DOHH2 (cell line): ENCODE data around the gene CHMP5.

Source experiments
- H3F3A ChIP-seq: fragments of 200-600 bp; sonication (generic), shearing (Covaris generic); 2 replicates; pipeline ENCODE4 v1.6.0; 2016; ENCODE audit warnings: antibody characterized with exemption, mild to moderate bottlenecking; ENCODE audit not compliant: control insufficient read depth, insufficient read depth
- H3K27ac ChIP-seq: fragments of 200-600 bp; sonication (generic); 2 replicates; pipeline ENCODE4 v1.5.1; 2014; ENCODE audit warnings: low read depth, mild to moderate bottlenecking, low read length, moderate library complexity
- H3K27me3 ChIP-seq: fragments of 200-600 bp; sonication (generic); 2 replicates; pipeline ENCODE4 v1.6.1; 2014; ENCODE audit warnings: mild to moderate bottlenecking, low read length, mixed read lengths; ENCODE audit not compliant: control insufficient read depth
- H3K36me3 ChIP-seq: fragments of 200-600 bp; sonication (generic); 2 replicates; pipeline ENCODE4 v1.6.1; 2014; ENCODE audit warnings: mild to moderate bottlenecking, low read length, moderate library complexity, mixed read lengths; ENCODE audit not compliant: control insufficient read depth
- H3K4me1 ChIP-seq: fragments of 200-600 bp; sonication (generic); 2 replicates; pipeline ENCODE4 v1.6.1; 2014; ENCODE audit warnings: mild to moderate bottlenecking, low read length, mixed read lengths; ENCODE audit not compliant: control insufficient read depth
- H3K4me2 ChIP-seq: fragments of 200-600 bp; sonication (generic); 2 replicates; pipeline ENCODE4 v1.6.0; 2014; ENCODE audit warnings: mild to moderate bottlenecking, low read length, moderate library complexity
- H3K4me3 ChIP-seq: fragments of 200-600 bp; sonication (generic); 2 replicates; pipeline ENCODE4 v1.5.1; 2014; ENCODE audit warnings: mild to moderate bottlenecking, low read length, mixed read lengths
- H3K79me2 ChIP-seq: fragments of 200-600 bp; sonication (generic); 2 replicates; pipeline ENCODE4 v1.6.1; 2014; ENCODE audit warnings: mild to moderate bottlenecking, low read length, mixed read lengths; ENCODE audit not compliant: control insufficient read depth
- H3K9me2 ChIP-seq: fragments of 200-600 bp; sonication (generic); replicated peaks from 2 replicates; pipeline ENCODE4 v1.6.1; 2014; ENCODE audit warnings: mild to moderate bottlenecking, low read length, mixed read lengths; ENCODE audit not compliant: control insufficient read depth
- H3K9me3 ChIP-seq: fragments of 200-600 bp; sonication (generic); 2 replicates; pipeline ENCODE4 v1.6.1; 2014; ENCODE audit warnings: antibody characterized with exemption, low read length, mixed read lengths; ENCODE audit not compliant: control insufficient read depth, insufficient read depth
- H4K20me1 ChIP-seq: fragments of 200-600 bp; sonication (generic); 2 replicates; pipeline ENCODE4 v1.6.0; 2014; ENCODE audit warnings: low read depth, mild to moderate bottlenecking, antibody characterized with exemption, low read length, moderate library complexity; ENCODE audit not compliant: control insufficient read depth, insufficient read depth
- EZH2phosphoT487 ChIP-seq: fragments of 200-600 bp; sonication (generic); IDR thresholded peaks from 2 replicates; pipeline ENCODE4 v1.6.1; 2017; ENCODE audit warnings: borderline replicate concordance, mild to moderate bottlenecking, antibody characterized with exemption, low read length, moderate library complexity, mixed read lengths
- TF ChIP-seq, protein P1 (sequence below): fragments of 200-600 bp; sonication (generic); IDR thresholded peaks from one replicate; pipeline ENCODE4 v1.5.1; 2014; ENCODE audit warnings: antibody characterized with exemption, mild to moderate bottlenecking, low read depth, low read length; ENCODE audit not compliant: poor library complexity, severe bottlenecking

Gene CHMP5

DNA sequence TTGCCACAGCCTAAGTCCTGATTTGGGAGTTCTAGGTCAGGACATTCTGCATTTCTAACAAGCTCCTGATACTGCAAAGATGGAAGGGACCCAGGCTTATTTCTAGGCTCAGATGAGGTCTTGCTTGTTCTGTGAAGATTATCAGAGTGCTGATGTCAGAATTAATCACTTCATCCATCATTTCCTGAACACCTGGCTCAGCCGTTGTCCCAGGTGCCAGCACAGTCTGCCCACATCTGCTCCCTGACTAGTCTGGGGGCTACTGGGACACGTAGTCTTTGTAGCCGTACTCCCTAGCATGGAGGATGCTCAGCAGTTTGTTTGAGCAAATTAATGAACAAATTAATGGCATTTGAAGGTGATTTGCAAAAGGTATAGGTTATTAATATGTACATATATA is 42.8 kb upstream of the CHMP5 start:
- no peak overlapping the region for H3K27ac ChIP-seq
- no peaks in the 10 kb centered on the region for H4K20me1 ChIP-seq
- no peak overlapping the region for H3K4me3 ChIP-seq
- no peak for TF ChIP-seq EZH2phosphoT487
- TF ChIP-seq, protein P1, sequence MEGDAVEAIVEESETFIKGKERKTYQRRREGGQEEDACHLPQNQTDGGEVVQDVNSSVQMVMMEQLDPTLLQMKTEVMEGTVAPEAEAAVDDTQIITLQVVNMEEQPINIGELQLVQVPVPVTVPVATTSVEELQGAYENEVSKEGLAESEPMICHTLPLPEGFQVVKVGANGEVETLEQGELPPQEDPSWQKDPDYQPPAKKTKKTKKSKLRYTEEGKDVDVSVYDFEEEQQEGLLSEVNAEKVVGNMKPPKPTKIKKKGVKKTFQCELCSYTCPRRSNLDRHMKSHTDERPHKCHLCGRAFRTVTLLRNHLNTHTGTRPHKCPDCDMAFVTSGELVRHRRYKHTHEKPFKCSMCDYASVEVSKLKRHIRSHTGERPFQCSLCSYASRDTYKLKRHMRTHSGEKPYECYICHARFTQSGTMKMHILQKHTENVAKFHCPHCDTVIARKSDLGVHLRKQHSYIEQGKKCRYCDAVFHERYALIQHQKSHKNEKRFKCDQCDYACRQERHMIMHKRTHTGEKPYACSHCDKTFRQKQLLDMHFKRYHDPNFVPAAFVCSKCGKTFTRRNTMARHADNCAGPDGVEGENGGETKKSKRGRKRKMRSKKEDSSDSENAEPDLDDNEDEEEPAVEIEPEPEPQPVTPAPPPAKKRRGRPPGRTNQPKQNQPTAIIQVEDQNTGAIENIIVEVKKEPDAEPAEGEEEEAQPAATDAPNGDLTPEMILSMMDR = no peak
- no peaks in the 10 kb centered on the region for H3K9me3 ChIP-seq
- H3K27me3 ChIP-seq = peaks cover 10% of the 10 kb centered on the region
- H3F3A ChIP-seq = no peaks in the 10 kb centered on the region
- peaks cover 23% of the 10 kb centered on the region for H3K4me1 ChIP-seq
- H3K4me2 ChIP-seq = no peak overlapping the region
- no peaks in the 10 kb centered on the region for H3K79me2 ChIP-seq
- H3K9me2 ChIP-seq = no peaks in the 10 kb centered on the region
- no peaks in the 10 kb centered on the region for H3K36me3 ChIP-seq

DNA sequence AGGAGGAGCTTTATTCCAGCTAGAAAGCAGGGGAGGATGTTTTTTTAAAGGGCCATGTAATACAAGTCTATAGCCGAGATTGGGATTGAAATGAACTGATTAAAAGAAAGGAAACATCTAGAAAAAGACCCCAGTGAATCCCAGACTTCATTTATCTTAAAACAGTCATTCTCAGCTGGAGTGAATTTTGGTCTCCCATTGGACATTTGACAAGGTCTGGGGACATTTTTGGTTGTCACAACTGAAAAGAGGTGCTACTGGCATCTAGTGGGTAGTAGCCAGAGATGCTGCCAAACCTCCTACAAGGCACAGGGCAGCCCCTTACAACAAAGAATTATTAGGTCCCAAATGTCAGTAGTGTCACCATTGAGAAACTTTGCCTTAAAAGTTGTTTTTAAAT is 41.2 kb upstream of the CHMP5 start:
- no peaks in the 10 kb centered on the region for H4K20me1 ChIP-seq
- no peak overlapping the region for H3K4me3 ChIP-seq
- TF ChIP-seq EZH2phosphoT487 = no peak
- TF ChIP-seq, protein P1 = no peak
- no peak overlapping the region for H3K4me2 ChIP-seq
- no peaks in the 10 kb centered on the region for H3K9me2 ChIP-seq
- H3K79me2 ChIP-seq = no peaks in the 10 kb centered on the region
- peaks cover 9% of the 10 kb centered on the region; the same call in 1 of the 2 replicates for H3K27me3 ChIP-seq
- H3F3A ChIP-seq = no peaks in the 10 kb centered on the region
- no peak overlapping the region for H3K27ac ChIP-seq
- peaks cover 24% of the 10 kb centered on the region for H3K4me1 ChIP-seq
- no peaks in the 10 kb centered on the region for H3K9me3 ChIP-seq
- H3K36me3 ChIP-seq = no peaks in the 10 kb centered on the region

DNA sequence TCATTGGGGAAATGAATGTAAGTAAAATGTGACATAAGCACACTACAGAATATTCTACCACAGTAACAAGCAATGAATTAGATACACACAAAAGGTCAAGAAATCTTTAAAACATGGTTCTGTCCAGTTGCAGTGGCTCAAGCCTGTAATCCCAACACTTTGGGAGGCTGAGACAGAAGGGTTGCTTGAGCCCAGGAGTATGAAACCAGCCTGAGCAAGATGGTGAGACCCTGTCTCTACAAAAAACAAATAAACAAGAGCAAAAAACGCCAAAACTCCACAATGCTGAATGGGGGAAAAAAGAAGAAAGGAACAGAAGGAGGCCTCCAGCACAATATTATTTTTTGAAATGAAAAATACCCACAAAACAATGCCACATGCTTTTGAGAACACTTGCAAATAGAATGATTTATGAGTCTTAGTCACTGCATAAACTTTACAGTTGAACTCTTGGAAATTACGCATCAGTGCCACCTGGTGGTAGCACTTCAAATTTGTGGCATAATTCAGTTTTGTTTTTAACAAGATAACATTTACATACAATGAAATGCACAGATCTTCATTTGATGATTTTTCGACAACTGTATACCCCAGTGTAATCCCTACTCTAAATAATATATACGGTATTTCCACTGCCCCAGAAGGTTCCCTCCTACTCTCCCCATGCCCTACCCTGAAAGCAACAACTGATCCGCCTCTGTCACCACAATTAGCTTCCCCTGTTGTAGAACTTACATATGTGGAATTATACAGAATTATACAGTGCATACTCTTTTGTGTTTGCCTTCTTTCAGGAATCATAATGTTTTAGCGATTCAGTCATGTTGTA is 39.3 kb upstream of the CHMP5 start:
- Histone ChIP-seq H3K9me3 (no peaks in the 10 kb centered on the region), H3K36me3 (no peaks in the 10 kb centered on the region), H4K20me1 (no peaks in the 10 kb centered on the region), H3F3A (no peaks in the 10 kb centered on the region), H3K4me3 (no peak overlapping the region), H3K27ac (no peak overlapping the region), H3K27me3 (peaks cover 9% of the 10 kb centered on the region; the same call in 1 of the 2 replicates), H3K79me2 (no peaks in the 10 kb centered on the region), H3K4me1 (peaks cover 24% of the 10 kb centered on the region), H3K4me2 (no peak overlapping the region), H3K9me2 (no peaks in the 10 kb centered on the region)
- TF ChIP-seq EZH2phosphoT487 = no peak
- TF ChIP-seq, protein P1 = peak; percentile 82
